ENCODE data around the gene MYO10. TPM values are rescaled to one million over a fixed set of nuclear protein-coding genes. Genes with fewer than 3 reads are reported as not detected.

Gene MYO10
- total RNA-seq, 2 experiments from 2014 or later: not detected

- Mint-ChIP-seq H3K4me1 (peaks cover 5% of the 10 kb centered on the region), H3K9me3 (no peaks in the 10 kb centered on the region), H3K36me3 (no peaks in the 10 kb centered on the region), H3K4me3 (peak overlapping the region; percentile 11), H3K27me3 (no peaks in the 10 kb centered on the region), H3K27ac (no peak overlapping the region)
- DNase-seq (no peak), ATAC-seq (ENCODE audit: low read depth) (peak; percentile 39)
- POLR2A ChIA-PET: interaction anchor here (0.7 to 2.6 kb wide), 2 partner anchors 23 to 57 kb away, joined by 3 to 9 read pairs; partner anchors contain the start of gene RETREG1
These were observed 262.6 kb downstream of the MYO10 start for GRCh38 chr5:16673241-16674201.

- no peaks in the 10 kb centered on the region for H3K27me3 Mint-ChIP-seq
- no peaks in the 10 kb centered on the region for H3K36me3 Mint-ChIP-seq
- ATAC-seq (ENCODE audit: low read depth): no peak
- no peak overlapping the region for H3K4me3 Mint-ChIP-seq
- H3K27ac Mint-ChIP-seq: no peak overlapping the region
- DNase-seq: no peak
- POLR2A ChIA-PET: no interaction called here
- no peaks in the 10 kb centered on the region for H3K9me3 Mint-ChIP-seq
- peaks cover 7% of the 10 kb centered on the region for H3K4me1 Mint-ChIP-seq
These were observed 264.9 kb downstream of the MYO10 start for GRCh38 chr5:16671208-16671607.

GRCh38 chr5:16669776-16670175 is 266.3 kb downstream of the MYO10 start:
- ATAC-seq (ENCODE audit: low read depth): no peak
- DNase-seq: no peak
- Mint-ChIP-seq H3K27me3 (no peaks in the 10 kb centered on the region), H3K36me3 (no peaks in the 10 kb centered on the region), H3K9me3 (no peaks in the 10 kb centered on the region), H3K4me3 (no peak overlapping the region), H3K4me1 (peaks cover 7% of the 10 kb centered on the region), H3K27ac (no peak overlapping the region)
- POLR2A ChIA-PET: no interaction called here

GRCh38 chr5:16668631-16669030 is 267.5 kb downstream of the MYO10 start:
- peaks cover 5% of the 10 kb centered on the region for H3K4me1 Mint-ChIP-seq
- no peak overlapping the region for H3K4me3 Mint-ChIP-seq
- DNase-seq (no peak), ATAC-seq (ENCODE audit: low read depth) (no peak)
- no peak overlapping the region for H3K27ac Mint-ChIP-seq
- H3K36me3 Mint-ChIP-seq: no peaks in the 10 kb centered on the region
- no peaks in the 10 kb centered on the region for H3K27me3 Mint-ChIP-seq
- no peaks in the 10 kb centered on the region for H3K9me3 Mint-ChIP-seq
- POLR2A ChIA-PET: interaction anchor here (0.7 kb wide), 1 partner anchor 474 kb away, joined by 3 read pairs; no protein-coding TSS in a partner anchor

- Mint-ChIP-seq H3K4me3 (no peak overlapping the region), H3K9me3 (no peaks in the 10 kb centered on the region), H3K36me3 (no peaks in the 10 kb centered on the region), H3K27me3 (no peaks in the 10 kb centered on the region), H3K27ac (no peak overlapping the region), H3K4me1 (peaks cover 2% of the 10 kb centered on the region)
- DNase-seq: no peak
- no peak for ATAC-seq (ENCODE audit: low read depth)
- POLR2A ChIA-PET: no interaction called here
These were observed 267.9 kb downstream of the MYO10 start for GRCh38 chr5:16668194-16668593.

GRCh38 chr5:16666883-16667398 is 269.1 kb downstream of the MYO10 start:
- H3K4me3 Mint-ChIP-seq: no peak overlapping the region

GRCh38 chr5:16666130-16666882 is 269.8 kb downstream of the MYO10 start:
- Mint-ChIP-seq H3K36me3 (no peaks in the 10 kb centered on the region), H3K27ac (no peak overlapping the region), H3K27me3 (no peaks in the 10 kb centered on the region), H3K4me3 (no peak overlapping the region), H3K4me1 (peaks cover 3% of the 10 kb centered on the region), H3K9me3 (no peaks in the 10 kb centered on the region)
- POLR2A ChIA-PET: interaction anchor here (1.2 to 2.2 kb wide), 3 partner anchors 39 to 52 kb away, joined by 4 to 15 read pairs (median 6); partner anchors contain the start of gene RETREG1
- no peak for ATAC-seq (ENCODE audit: low read depth)
- no peak for DNase-seq

More at GRCh38 chr5:16666883-16667398, 269.1 kb downstream of the MYO10 start:
- H3K27me3 Mint-ChIP-seq: no peaks in the 10 kb centered on the region
- H3K9me3 Mint-ChIP-seq: no peaks in the 10 kb centered on the region
- H3K4me1 Mint-ChIP-seq: peaks cover 2% of the 10 kb centered on the region
- DNase-seq (no peak), ATAC-seq (ENCODE audit: low read depth) (no peak)
- H3K36me3 Mint-ChIP-seq: no peaks in the 10 kb centered on the region
- POLR2A ChIA-PET: interaction anchor here (1.2 to 2.2 kb wide), 3 partner anchors 40 to 52 kb away, joined by 4 to 15 read pairs (median 6); partner anchors contain the start of gene RETREG1
- no peak overlapping the region for H3K27ac Mint-ChIP-seq

GRCh38 chr5:16665601-16666000 is 270.5 kb downstream of the MYO10 start:
- POLR2A ChIA-PET: interaction anchor here (2.2 kb wide), 1 partner anchor 49 kb away, joined by 15 read pairs; the partner anchor contains the start of gene RETREG1
- no peaks in the 10 kb centered on the region for H3K27me3 Mint-ChIP-seq
- no peak for DNase-seq
- H3K4me3 Mint-ChIP-seq: no peak overlapping the region
- H3K27ac Mint-ChIP-seq: no peak overlapping the region
- H3K36me3 Mint-ChIP-seq: no peaks in the 10 kb centered on the region
- peaks cover 3% of the 10 kb centered on the region for H3K4me1 Mint-ChIP-seq
- ATAC-seq (ENCODE audit: low read depth): no peak
- no peaks in the 10 kb centered on the region for H3K9me3 Mint-ChIP-seq

- H3K27ac Mint-ChIP-seq: no peak overlapping the region
- H3K9me3 Mint-ChIP-seq: peaks cover 2% of the 10 kb centered on the region
- H3K4me3 Mint-ChIP-seq: no peak overlapping the region
- H3K4me1 Mint-ChIP-seq: peaks cover 3% of the 10 kb centered on the region
- DNase-seq (no peak), ATAC-seq (ENCODE audit: low read depth) (no peak)
- H3K27me3 Mint-ChIP-seq: no peaks in the 10 kb centered on the region
- no peaks in the 10 kb centered on the region for H3K36me3 Mint-ChIP-seq
- POLR2A ChIA-PET: no interaction called here
These were observed 271.7 kb downstream of the MYO10 start for GRCh38 chr5:16664368-16664767.

GRCh38 chr5:16663840-16664239 is 272.2 kb downstream of the MYO10 start:
- Mint-ChIP-seq H3K27ac (no peak overlapping the region), H3K9me3 (peaks cover 2% of the 10 kb centered on the region), H3K27me3 (no peaks in the 10 kb centered on the region), H3K4me3 (no peak overlapping the region), H3K36me3 (no peaks in the 10 kb centered on the region), H3K4me1 (peaks cover 3% of the 10 kb centered on the region)
- POLR2A ChIA-PET: interaction anchor here (1.2 kb wide), 1 partner anchor 37 kb away, joined by 3 read pairs; no protein-coding TSS in a partner anchor
- no peak for DNase-seq
- ATAC-seq (ENCODE audit: low read depth): no peak

GRCh38 chr5:16661713-16662112 is 274.4 kb downstream of the MYO10 start:
- Mint-ChIP-seq H3K4me1 (peaks cover 1% of the 10 kb centered on the region), H3K27me3 (no peaks in the 10 kb centered on the region), H3K4me3 (no peak overlapping the region), H3K9me3 (peaks cover 2% of the 10 kb centered on the region), H3K36me3 (peaks cover under 1% of the 10 kb centered on the region), H3K27ac (no peak overlapping the region)
- ATAC-seq (ENCODE audit: low read depth): no peak
- POLR2A ChIA-PET: no interaction called here
- DNase-seq: no peak

- ATAC-seq (ENCODE audit: low read depth) (no peak), DNase-seq (no peak)
- POLR2A ChIA-PET: no interaction called here
- Mint-ChIP-seq H3K4me1 (peaks cover 1% of the 10 kb centered on the region), H3K9me3 (peaks cover 2% of the 10 kb centered on the region), H3K27ac (no peak overlapping the region), H3K4me3 (no peak overlapping the region), H3K27me3 (no peaks in the 10 kb centered on the region), H3K36me3 (peaks cover 2% of the 10 kb centered on the region)
These were observed 275.1 kb downstream of the MYO10 start for GRCh38 chr5:16660982-16661381.

- POLR2A ChIA-PET: no interaction called here
- Mint-ChIP-seq H3K27ac (no peak overlapping the region), H3K9me3 (peaks cover 2% of the 10 kb centered on the region)
These were observed 276.6 kb downstream of the MYO10 start for GRCh38 chr5:16659536-16659935.

More at GRCh38 chr5:16659536-16659935, 276.6 kb downstream of the MYO10 start:
- ATAC-seq (ENCODE audit: low read depth): no peak
- DNase-seq: no peak
- H3K4me1 Mint-ChIP-seq: peaks cover 1% of the 10 kb centered on the region
- no peaks in the 10 kb centered on the region for H3K27me3 Mint-ChIP-seq
- H3K36me3 Mint-ChIP-seq: peaks cover 2% of the 10 kb centered on the region
- no peak overlapping the region for H3K4me3 Mint-ChIP-seq

Measured in activated naive CD8-positive, alpha-beta T cell treated with anti-CD3 and anti-CD28 coated beads, Interleukin-2, amount 10 ng/mL, durations not matched to agents 7 days and 5 days (primary cell).